Dermis microvascular lymphatic vessel endothelial cell (primary cell): ENCODE data around the gene SULT4A1. TPM values are rescaled to one million over a fixed set of nuclear protein-coding genes. Genes with fewer than 3 reads are reported as not detected.
A peak's percentile ranks its signal among the peaks of the same experiment; 100 is the strongest.

Source experiments
- DNase-seq, 2 donors: peaks; one replicate each; pipeline versions ENCODE4 v3.0.0 to v3.0.0-alpha.2; 2010; ENCODE audit warnings: low read depth in 2 of 2
- total RNA-seq: library from RNA; depleted of rRNA; stranded (reverse); fragments of >200 nt; gene quantifications from 2 replicates; pipeline ENCODE4 v1.2.1, GENCODE V29; 2014

The SULT4A1 gene
- total RNA-seq, 1 donor from 2014 or later = not detected

- DNase-seq = no peak
Observed at GRCh38 chr22:43861529-43861928, 784 bp downstream of the SULT4A1 start.

GRCh38 chr22:43860831-43861230 is 1.5 kb downstream of the SULT4A1 start:
- DNase-seq = no peak

- DNase-seq = no peak
Observed at GRCh38 chr22:43860126-43860525, 2.2 kb downstream of the SULT4A1 start.

- DNase-seq = no peak
Observed at GRCh38 chr22:43859621-43860020, 2.7 kb downstream of the SULT4A1 start.

- DNase-seq = no peak
Observed at GRCh38 chr22:43859176-43859575, 3.1 kb downstream of the SULT4A1 start.

- no peak for DNase-seq
Observed at GRCh38 chr22:43858156-43858895, 4.0 kb downstream of the SULT4A1 start.

- no peak for DNase-seq
Observed at GRCh38 chr22:43857367-43857766, 4.9 kb downstream of the SULT4A1 start.

- DNase-seq = no peak
Observed at GRCh38 chr22:43855431-43855830, 6.9 kb downstream of the SULT4A1 start.

GRCh38 chr22:43854786-43855271 is 7.5 kb downstream of the SULT4A1 start:
- DNase-seq = no peak

- DNase-seq = no peak
Observed at GRCh38 chr22:43854121-43854785, 8.1 kb downstream of the SULT4A1 start.

- DNase-seq = no peak
Observed at GRCh38 chr22:43853328-43853931, 8.9 kb downstream of the SULT4A1 start.

- no peak for DNase-seq
Observed at GRCh38 chr22:43852573-43853327, 9.6 kb downstream of the SULT4A1 start.

GRCh38 chr22:43851979-43852307 is 10.4 kb downstream of the SULT4A1 start:
- no peak for DNase-seq

GRCh38 chr22:43851058-43851978 is 11.0 kb downstream of the SULT4A1 start:
- no peak for DNase-seq

- DNase-seq = no peak
Observed at GRCh38 chr22:43850529-43850928, 11.8 kb downstream of the SULT4A1 start.

GRCh38 chr22:43849731-43850130 is 12.6 kb downstream of the SULT4A1 start:
- DNase-seq = no peak

GRCh38 chr22:43848366-43849171 is 13.7 kb downstream of the SULT4A1 start:
- peak; percentile 6 to 19 for DNase-seq

- no peak for DNase-seq
Observed at GRCh38 chr22:43847376-43848289, 14.7 kb downstream of the SULT4A1 start.

GRCh38 chr22:43846966-43847365 is 15.3 kb downstream of the SULT4A1 start:
- no peak for DNase-seq
